ENCODE results near the gene TXNL4A.

TXNL4A gene

GRCh38 chr18:79921984-79922965 lies 66.1 kb downstream of the TXNL4A start:
- no peak for DNase-seq (ENCODE audit: low read depth)
- TF ChIP-seq POLR2A (IDR thresholded peaks at IDR 0.05; ENCODE audit: extremely low read depth, insufficient read length), result no peak
- TF ChIP-seq, protein P1, sequence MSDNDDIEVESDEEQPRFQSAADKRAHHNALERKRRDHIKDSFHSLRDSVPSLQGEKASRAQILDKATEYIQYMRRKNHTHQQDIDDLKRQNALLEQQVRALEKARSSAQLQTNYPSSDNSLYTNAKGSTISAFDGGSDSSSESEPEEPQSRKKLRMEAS (IDR thresholded peaks at IDR 0.05; ENCODE audit: low read depth, low read length), result no peak
- no peak for TF ChIP-seq MYC (IDR thresholded peaks at IDR 0.05; ENCODE audit: low read depth, low read length)
- no peak for TF ChIP-seq CTCF (IDR thresholded peaks at IDR 0.05; ENCODE audit: low read depth, low read length)
- no peak overlapping the region for H3K4me3 ChIP-seq (ENCODE audit: low read depth, low read length)

Measured in NB4 (cell line).